WTC11 (cell line): Measurements from ENCODE around the gene PINK1. TPM values are rescaled to one million over a fixed set of nuclear protein-coding genes. Genes with fewer than 3 reads are reported as not detected.

Experiments used
- ATAC-seq: fragments of 200-7000 bp; cut with Tn5 transposase; 2 replicates; pipeline ENCODE4 v1.10.0; 2021; ENCODE audit warnings: mild to moderate bottlenecking, moderate library complexity
- CTCF ChIA-PET: fragments of 300-600 bp; sonication (Branson Sonifier 250); formaldehyde crosslinking; loops from one replicate; lab custom pipeline; 2021; ENCODE audit warnings: antibody characterized with exemption; lab: Charles Lee
- POLR2A ChIA-PET: fragments of 350-600 bp; sonication (Branson Sonifier 250); formaldehyde crosslinking; loops from one replicate; lab custom pipeline; 2021; ENCODE audit warnings: antibody characterized with exemption; lab: Charles Lee
- DNase-seq: peaks from one replicate; pipeline ENCODE4 v3.0.0; 2021; ENCODE audit warnings: low spot score
- H3K27ac Mint-ChIP-seq: 2 replicates; pipeline ENCODE4 v1.8.0; 2021; ENCODE audit warnings: mixed read lengths
- H3K27me3 Mint-ChIP-seq: 2 replicates; pipeline ENCODE4 v1.8.0; 2021; ENCODE audit warnings: low read depth, mild to moderate bottlenecking, moderate library complexity, mixed read lengths
- H3K36me3 Mint-ChIP-seq: 2 replicates; pipeline ENCODE4 v1.8.0; 2021; ENCODE audit warnings: mixed read lengths
- H3K4me1 Mint-ChIP-seq: 2 replicates; pipeline ENCODE4 v1.8.0; 2022; ENCODE audit warnings: mixed read lengths
- H3K4me3 Mint-ChIP-seq: 2 replicates; pipeline ENCODE4 v1.8.0; 2021; ENCODE audit warnings: mild to moderate bottlenecking, moderate library complexity, mixed read lengths
- H3K9me3 Mint-ChIP-seq: 2 replicates; pipeline ENCODE4 v1.8.0; 2021; ENCODE audit warnings: mixed read lengths
- ATF1 ChIP-seq: sonication (generic); formaldehyde crosslinking; IDR thresholded peaks from 2 replicates; pipeline ENCODE4 v1.8.1; 2023; ENCODE audit warnings: mild to moderate bottlenecking, moderate library complexity, missing genetic modification reagents
- ATF3 ChIP-seq: sonication (generic); formaldehyde crosslinking; conservative IDR thresholded peaks from 2 replicates; pipeline ENCODE4 v1.8.1; 2022; ENCODE audit warnings: mild to moderate bottlenecking, missing genetic modification reagents
- E2F1 ChIP-seq: sonication (generic); formaldehyde crosslinking; IDR thresholded peaks from 2 replicates; pipeline ENCODE4 v1.8.0; 2022; ENCODE audit warnings: mild to moderate bottlenecking, missing genetic modification reagents
- E2F5 ChIP-seq: sonication (generic); formaldehyde crosslinking; IDR thresholded peaks from 2 replicates; pipeline ENCODE4 v1.8.1; 2022; ENCODE audit warnings: mild to moderate bottlenecking, moderate library complexity, missing genetic modification reagents
- ELF4 ChIP-seq: sonication (generic); formaldehyde crosslinking; IDR thresholded peaks from 2 replicates; pipeline ENCODE4 v1.8.1; 2022; ENCODE audit warnings: low read depth, mild to moderate bottlenecking, moderate library complexity, missing genetic modification reagents
- ESRRA ChIP-seq: sonication (generic); formaldehyde crosslinking; IDR thresholded peaks from 2 replicates; pipeline ENCODE4 v1.8.1; 2022; ENCODE audit warnings: mild to moderate bottlenecking, missing genetic modification reagents, borderline replicate concordance
- FOXJ3 ChIP-seq: sonication (generic); formaldehyde crosslinking; IDR thresholded peaks from 2 replicates; pipeline ENCODE4 v1.9.0; 2021; ENCODE audit warnings: missing genetic modification reagents, mild to moderate bottlenecking, borderline replicate concordance
- FOXK1 ChIP-seq: sonication (generic); formaldehyde crosslinking; IDR thresholded peaks from 2 replicates; pipeline ENCODE4 v1.8.0; 2022; ENCODE audit warnings: mild to moderate bottlenecking, moderate library complexity, missing genetic modification reagents
- GTF2I ChIP-seq: fragments of 250-450 bp; sonication (Bioruptor Pico); conservative IDR thresholded peaks from 2 replicates; pipeline ENCODE4 v1.4.0; 2021; ENCODE audit warnings: mild to moderate bottlenecking
- HMGA2 ChIP-seq: fragments of 250-450 bp; sonication (Bioruptor Pico); IDR thresholded peaks from 2 replicates; pipeline ENCODE4 v1.4.0; 2021; ENCODE audit warnings: mild to moderate bottlenecking, moderate library complexity
- IRF2 ChIP-seq: sonication (generic); formaldehyde crosslinking; IDR thresholded peaks from 2 replicates; pipeline ENCODE4 v1.8.0; 2022; ENCODE audit warnings: low read depth, missing genetic modification reagents, borderline replicate concordance
- MYBL2 ChIP-seq: sonication (generic); formaldehyde crosslinking; IDR thresholded peaks from 2 replicates; pipeline ENCODE4 v1.8.1; 2023; ENCODE audit warnings: mild to moderate bottlenecking, moderate library complexity, missing genetic modification reagents
- NFYB ChIP-seq: sonication (generic); formaldehyde crosslinking; conservative IDR thresholded peaks from 2 replicates; pipeline ENCODE4 v1.8.0; 2022; ENCODE audit warnings: low read depth, missing genetic modification reagents
- PRRX2 ChIP-seq: fragments of 250-450 bp; sonication (Bioruptor Pico); IDR thresholded peaks from 2 replicates; pipeline ENCODE4 v1.8.0; 2021; ENCODE audit warnings: mild to moderate bottlenecking
- TCF7 ChIP-seq: sonication (generic); formaldehyde crosslinking; IDR thresholded peaks from 2 replicates; pipeline ENCODE4 v1.8.0; 2022; ENCODE audit warnings: mild to moderate bottlenecking, low read depth, missing genetic modification reagents, moderate library complexity
- TEAD4 ChIP-seq: sonication (generic); formaldehyde crosslinking; IDR thresholded peaks from 2 replicates; pipeline ENCODE4 v1.8.0; 2022; ENCODE audit warnings: mild to moderate bottlenecking, missing genetic modification reagents
- USF2 ChIP-seq: sonication (generic); formaldehyde crosslinking; IDR thresholded peaks from 2 replicates; pipeline ENCODE4 v1.8.1; 2023; ENCODE audit warnings: mild to moderate bottlenecking, missing genetic modification reagents, moderate library complexity
- ZNF138 ChIP-seq: sonication (generic); formaldehyde crosslinking; conservative IDR thresholded peaks from 2 replicates; pipeline ENCODE4 v1.8.1; 2022; ENCODE audit warnings: mild to moderate bottlenecking, moderate library complexity, missing genetic modification reagents
- ZNF232 ChIP-seq: sonication (generic); formaldehyde crosslinking; IDR thresholded peaks from 2 replicates; pipeline ENCODE4 v1.8.0; 2022; ENCODE audit warnings: mild to moderate bottlenecking, missing genetic modification reagents
- ZNF281 ChIP-seq: sonication (generic); formaldehyde crosslinking; IDR thresholded peaks from 2 replicates; pipeline ENCODE4 v1.8.0; 2023; ENCODE audit warnings: mild to moderate bottlenecking, missing genetic modification reagents
- ZNF396 ChIP-seq: fragments of 250-450 bp; sonication (Bioruptor Pico); IDR thresholded peaks from 2 replicates; pipeline ENCODE4 v1.8.0; 2021; ENCODE audit warnings: mild to moderate bottlenecking, moderate library complexity, borderline replicate concordance
- ZNF425 ChIP-seq: fragments of 250-450 bp; sonication (Bioruptor Pico); conservative IDR thresholded peaks from 2 replicates; pipeline ENCODE4 v1.9.0; 2021; ENCODE audit warnings: mild to moderate bottlenecking
- ZSCAN18 ChIP-seq: fragments of 250-450 bp; sonication (Bioruptor Pico); IDR thresholded peaks from 2 replicates; pipeline ENCODE4 v2.1.2; 2022; ENCODE audit warnings: mild to moderate bottlenecking, moderate library complexity
- total RNA-seq: library from RNA; stranded (reverse); gene quantifications from 3 replicates; pipeline ENCODE4 v1.2.3, GENCODE V29; 2021

Gene PINK1
- total RNA-seq, 1 experiment from 2014 or later = 47.7 TPM

- no peak for TF ChIP-seq ESRRA
- no peak for TF ChIP-seq GTF2I (CRISPR knock-in tag)
- no peak for TF ChIP-seq IRF2 (CRISPR knock-in tag)
- TF ChIP-seq E2F1 (CRISPR knock-in tag) = no peak
Observed at GRCh38 chr1:20682571-20683236, 49.4 kb downstream of the PINK1 start (continued).

GRCh38 chr1:20683614-20684013 lies 50.4 kb downstream of the PINK1 start:
- no peak overlapping the region for H3K4me3 Mint-ChIP-seq
- ATAC-seq (no peak), DNase-seq (no peak)
- POLR2A ChIA-PET = no interaction called here
- no peaks in the 10 kb centered on the region for H3K9me3 Mint-ChIP-seq
- no peaks in the 10 kb centered on the region for H3K27me3 Mint-ChIP-seq
- H3K4me1 Mint-ChIP-seq = no peaks in the 10 kb centered on the region
- no peak for TF ChIP-seq ZNF138 (CRISPR knock-in tag)
- TF ChIP-seq ZSCAN18 (CRISPR knock-in tag) = no peak
- TF ChIP-seq ZNF281 (CRISPR knock-in tag) = no peak
- TF ChIP-seq ATF3 (CRISPR knock-in tag) = no peak
- no peak for TF ChIP-seq TEAD4 (CRISPR knock-in tag)
- TF ChIP-seq ZNF425 (CRISPR knock-in tag) = no peak
- peaks cover 8% of the 10 kb centered on the region for H3K36me3 Mint-ChIP-seq
- CTCF ChIA-PET = interaction anchor here (0.9 to 1.6 kb wide), 4 partner anchors 10 to 23 kb away, joined by 3 read pairs; partner anchors contain the start of gene DDOST
- no peak overlapping the region for H3K27ac Mint-ChIP-seq

- CTCF ChIA-PET = interaction anchor here (1.2 to 1.6 kb wide), 4 partner anchors 10 to 109 kb away, joined by 3 to 9 read pairs (median 4); partner anchors contain the start of gene DDOST
- H3K9me3 Mint-ChIP-seq = no peaks in the 10 kb centered on the region
- no peaks in the 10 kb centered on the region for H3K27me3 Mint-ChIP-seq
- H3K27ac Mint-ChIP-seq = no peak overlapping the region
- H3K4me1 Mint-ChIP-seq = no peaks in the 10 kb centered on the region
- POLR2A ChIA-PET = no interaction called here
- no peak for DNase-seq
- TF ChIP-seq ELF4 (CRISPR knock-in tag) (no peak), ZNF396 (no peak), ATF1 (no peak), PRRX2 (no peak), FOXJ3 (no peak), ZNF138 (CRISPR knock-in tag) (no peak), HMGA2 (no peak), TCF7 (CRISPR knock-in tag) (no peak), USF2 (CRISPR knock-in tag) (no peak), ZNF232 (no peak), FOXK1 (CRISPR knock-in tag) (no peak), MYBL2 (no peak), E2F5 (CRISPR knock-in tag) (no peak), NFYB (no peak)
- TF ChIP-seq, all 79 proteins: peak for 0
- ATAC-seq = no peak
- H3K4me3 Mint-ChIP-seq = no peak overlapping the region
- peaks cover 8% of the 10 kb centered on the region for H3K36me3 Mint-ChIP-seq
Observed at GRCh38 chr1:20684050-20684620, 50.9 kb downstream of the PINK1 start.
